ENCODE results near the gene BPIFB1.

BPIFB1 gene

GRCh38 chr20:33273117-33273851, 9.7 kb upstream of the BPIFB1 start:
- DNase-seq (ENCODE audit: low read depth in 2 of 2) = peak; percentile 2 to 4

GRCh38 chr20:33275215-33275614, 7.8 kb upstream of the BPIFB1 start:
- DNase-seq (ENCODE audit: low read depth in 2 of 2) = no peak

GRCh38 chr20:33275871-33276270, 7.1 kb upstream of the BPIFB1 start:
- no peak for DNase-seq (ENCODE audit: low read depth in 2 of 2)

- no peak for DNase-seq (ENCODE audit: low read depth in 2 of 2)
These were observed 6.5 kb upstream of the BPIFB1 start for GRCh38 chr20:33276303-33277113.

GRCh38 chr20:33277471-33278441, 5.3 kb upstream of the BPIFB1 start:
- DNase-seq (ENCODE audit: low read depth in 2 of 2) = no peak

GRCh38 chr20:33278700-33279099, 4.3 kb upstream of the BPIFB1 start:
- no peak for DNase-seq (ENCODE audit: low read depth in 2 of 2)

- no peak for DNase-seq (ENCODE audit: low read depth in 2 of 2)
These were observed 3.6 kb upstream of the BPIFB1 start for GRCh38 chr20:33279261-33279910.

- DNase-seq (ENCODE audit: low read depth in 2 of 2) = no peak
These were observed 2.9 kb upstream of the BPIFB1 start for GRCh38 chr20:33280000-33280680.

- no peak for DNase-seq (ENCODE audit: low read depth in 2 of 2)
These were observed 2.2 kb upstream of the BPIFB1 start for GRCh38 chr20:33280775-33281174.

- no peak for DNase-seq (ENCODE audit: low read depth in 2 of 2)
These were observed 1.4 kb upstream of the BPIFB1 start for GRCh38 chr20:33281550-33282146.

- DNase-seq (ENCODE audit: low read depth in 2 of 2) = no peak
These were observed 649 bp upstream of the BPIFB1 start for GRCh38 chr20:33282196-33282934.

- DNase-seq (ENCODE audit: low read depth in 2 of 2) = no peak
These were observed 1.3 kb downstream of the BPIFB1 start for GRCh38 chr20:33284284-33284683.

GRCh38 chr20:33284937-33285336, 1.9 kb downstream of the BPIFB1 start:
- no peak for DNase-seq (ENCODE audit: low read depth in 2 of 2)

GRCh38 chr20:33285861-33286495, 3.0 kb downstream of the BPIFB1 start:
- DNase-seq (ENCODE audit: low read depth in 2 of 2) = no peak

GRCh38 chr20:33287884-33288283, 4.9 kb downstream of the BPIFB1 start:
- no peak for DNase-seq (ENCODE audit: low read depth in 2 of 2)

- DNase-seq (ENCODE audit: low read depth in 2 of 2) = no peak
These were observed 7.8 kb downstream of the BPIFB1 start for GRCh38 chr20:33290852-33291251.

- DNase-seq (ENCODE audit: low read depth in 2 of 2) = no peak
These were observed 8.4 kb downstream of the BPIFB1 start for GRCh38 chr20:33291416-33291815.

- DNase-seq (ENCODE audit: low read depth in 2 of 2) = peak; percentile 56 to 75
These were observed 8.9 kb downstream of the BPIFB1 start for GRCh38 chr20:33291830-33292355.

- DNase-seq (ENCODE audit: low read depth in 2 of 2) = no peak
These were observed 13.2 kb downstream of the BPIFB1 start for GRCh38 chr20:33296206-33296605.
